Measurements from ENCODE around the gene SMAD1.
A peak's percentile ranks its signal among the peaks of the same experiment; 100 is the strongest.

Gene SMAD1

GRCh38 chr4:145525291-145525740 lies 43.7 kb downstream of the SMAD1 start:
- ATAC-seq: peak; percentile 36; the same call in 2 of the 3 replicates
- TF ChIP-seq POU6F1 (CRISPR knock-in tag; IDR thresholded peaks at IDR 0.05; ENCODE audit: borderline replicate concordance, low read depth) (no peak), SNAI2 (CRISPR knock-in tag; IDR thresholded peaks at IDR 0.05) (no peak), TSHZ2 (CRISPR knock-in tag; IDR thresholded peaks at IDR 0.05) (no peak), CSRNP3 (CRISPR knock-in tag; IDR thresholded peaks at IDR 0.05) (no peak), PATZ1 (CRISPR knock-in tag; IDR thresholded peaks at IDR 0.05; ENCODE audit: borderline replicate concordance) (no peak), ZNF565 (CRISPR knock-in tag; conservative IDR thresholded peaks at IDR 0.05; ENCODE audit: low read depth) (no peak), ZFP30 (CRISPR knock-in tag; IDR thresholded peaks at IDR 0.05) (no peak), ESRRG (CRISPR knock-in tag; IDR thresholded peaks at IDR 0.05) (no peak), CREB5 (CRISPR knock-in tag; IDR thresholded peaks at IDR 0.05; ENCODE audit: low read depth) (no peak), CSDC2 (CRISPR knock-in tag; IDR thresholded peaks at IDR 0.05) (no peak), ISL1 (CRISPR knock-in tag; IDR thresholded peaks at IDR 0.05) (no peak), PPARA (CRISPR knock-in tag; IDR thresholded peaks at IDR 0.05; ENCODE audit: borderline replicate concordance) (no peak), TOX (CRISPR knock-in tag; IDR thresholded peaks at IDR 0.05; ENCODE audit: borderline replicate concordance) (no peak), GLIS3 (CRISPR knock-in tag; IDR thresholded peaks at IDR 0.05) (no peak), ZFP3 (CRISPR knock-in tag; IDR thresholded peaks at IDR 0.05) (no peak), ZNF70 (CRISPR knock-in tag; IDR thresholded peaks at IDR 0.05) (no peak), ZC3H10 (CRISPR knock-in tag; IDR thresholded peaks at IDR 0.05) (no peak), ZNF8 (CRISPR knock-in tag; IDR thresholded peaks at IDR 0.05) (no peak)

- TF ChIP-seq SNAI2 (CRISPR knock-in tag; IDR thresholded peaks at IDR 0.05) (no peak), TOX (CRISPR knock-in tag; IDR thresholded peaks at IDR 0.05; ENCODE audit: borderline replicate concordance) (no peak), ZNF8 (CRISPR knock-in tag; IDR thresholded peaks at IDR 0.05) (no peak), TCF4 (CRISPR knock-in tag; IDR thresholded peaks at IDR 0.05; ENCODE audit: borderline replicate concordance) (no peak), OSR1 (CRISPR knock-in tag; IDR thresholded peaks at IDR 0.05) (no peak), GLIS3 (CRISPR knock-in tag; IDR thresholded peaks at IDR 0.05) (no peak), CSDC2 (CRISPR knock-in tag; IDR thresholded peaks at IDR 0.05) (no peak), ZFP30 (CRISPR knock-in tag; IDR thresholded peaks at IDR 0.05) (no peak), ESRRG (CRISPR knock-in tag; IDR thresholded peaks at IDR 0.05) (no peak), ZNF70 (CRISPR knock-in tag; IDR thresholded peaks at IDR 0.05) (no peak), CREB5 (CRISPR knock-in tag; IDR thresholded peaks at IDR 0.05; ENCODE audit: low read depth) (no peak), POU6F1 (CRISPR knock-in tag; IDR thresholded peaks at IDR 0.05; ENCODE audit: borderline replicate concordance, low read depth) (no peak), ZFP3 (CRISPR knock-in tag; IDR thresholded peaks at IDR 0.05) (no peak), CSRNP3 (CRISPR knock-in tag; IDR thresholded peaks at IDR 0.05) (no peak), ZC3H10 (CRISPR knock-in tag; IDR thresholded peaks at IDR 0.05) (no peak), ZNF565 (CRISPR knock-in tag; conservative IDR thresholded peaks at IDR 0.05; ENCODE audit: low read depth) (no peak), PPARA (CRISPR knock-in tag; IDR thresholded peaks at IDR 0.05; ENCODE audit: borderline replicate concordance) (no peak)
- no peak for ATAC-seq
These were observed 46.1 kb downstream of the SMAD1 start for GRCh38 chr4:145527773-145528172.
